ENCODE data around the gene SS18L1.

DNA sequence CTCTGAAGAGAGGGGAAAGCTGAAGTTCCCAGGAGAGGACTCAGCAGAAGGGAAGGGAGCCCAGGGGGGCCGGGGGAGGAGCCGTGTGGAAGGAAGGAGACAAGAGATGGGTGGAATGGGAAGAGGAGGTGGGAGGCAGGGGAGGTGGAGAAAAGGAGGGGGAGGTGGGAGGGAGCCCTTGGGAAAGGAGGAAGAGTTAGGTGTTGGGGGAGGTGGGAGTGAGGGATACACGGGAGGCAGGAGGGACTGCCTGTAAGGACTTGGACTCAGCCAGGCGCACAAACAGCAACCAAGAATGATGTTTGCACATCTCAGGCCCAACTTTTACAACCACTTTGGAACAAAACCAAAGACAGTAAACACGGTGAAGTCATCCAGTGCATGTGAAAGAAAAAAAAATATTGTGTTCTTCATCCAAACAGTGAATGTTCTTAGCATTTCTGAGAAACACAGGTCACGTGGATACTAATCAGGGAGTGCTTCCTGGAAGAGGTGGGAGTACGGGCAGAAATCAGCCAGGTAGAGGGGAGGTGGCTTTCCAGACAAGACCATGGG lies 38.7 kb upstream of the SS18L1 start:
- TF ChIP-seq, protein P1, sequence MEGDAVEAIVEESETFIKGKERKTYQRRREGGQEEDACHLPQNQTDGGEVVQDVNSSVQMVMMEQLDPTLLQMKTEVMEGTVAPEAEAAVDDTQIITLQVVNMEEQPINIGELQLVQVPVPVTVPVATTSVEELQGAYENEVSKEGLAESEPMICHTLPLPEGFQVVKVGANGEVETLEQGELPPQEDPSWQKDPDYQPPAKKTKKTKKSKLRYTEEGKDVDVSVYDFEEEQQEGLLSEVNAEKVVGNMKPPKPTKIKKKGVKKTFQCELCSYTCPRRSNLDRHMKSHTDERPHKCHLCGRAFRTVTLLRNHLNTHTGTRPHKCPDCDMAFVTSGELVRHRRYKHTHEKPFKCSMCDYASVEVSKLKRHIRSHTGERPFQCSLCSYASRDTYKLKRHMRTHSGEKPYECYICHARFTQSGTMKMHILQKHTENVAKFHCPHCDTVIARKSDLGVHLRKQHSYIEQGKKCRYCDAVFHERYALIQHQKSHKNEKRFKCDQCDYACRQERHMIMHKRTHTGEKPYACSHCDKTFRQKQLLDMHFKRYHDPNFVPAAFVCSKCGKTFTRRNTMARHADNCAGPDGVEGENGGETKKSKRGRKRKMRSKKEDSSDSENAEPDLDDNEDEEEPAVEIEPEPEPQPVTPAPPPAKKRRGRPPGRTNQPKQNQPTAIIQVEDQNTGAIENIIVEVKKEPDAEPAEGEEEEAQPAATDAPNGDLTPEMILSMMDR (IDR thresholded peaks at IDR 0.05; ENCODE audit: insufficient read depth, low read length, poor library complexity, severe bottlenecking): no peak
- TF ChIP-seq EZH2phosphoT487 (conservative IDR thresholded peaks at IDR 0.05; ENCODE audit: low read length): no peak

Data from SU-DHL-6 (cell line).